ENCODE results near the gene CRELD1.
"Not testable (repeated sequence)": the region's sequence is repeated elsewhere in the genome, so short reads cannot be mapped to it uniquely, and the experiment has no call there.

Gene CRELD1

DNA sequence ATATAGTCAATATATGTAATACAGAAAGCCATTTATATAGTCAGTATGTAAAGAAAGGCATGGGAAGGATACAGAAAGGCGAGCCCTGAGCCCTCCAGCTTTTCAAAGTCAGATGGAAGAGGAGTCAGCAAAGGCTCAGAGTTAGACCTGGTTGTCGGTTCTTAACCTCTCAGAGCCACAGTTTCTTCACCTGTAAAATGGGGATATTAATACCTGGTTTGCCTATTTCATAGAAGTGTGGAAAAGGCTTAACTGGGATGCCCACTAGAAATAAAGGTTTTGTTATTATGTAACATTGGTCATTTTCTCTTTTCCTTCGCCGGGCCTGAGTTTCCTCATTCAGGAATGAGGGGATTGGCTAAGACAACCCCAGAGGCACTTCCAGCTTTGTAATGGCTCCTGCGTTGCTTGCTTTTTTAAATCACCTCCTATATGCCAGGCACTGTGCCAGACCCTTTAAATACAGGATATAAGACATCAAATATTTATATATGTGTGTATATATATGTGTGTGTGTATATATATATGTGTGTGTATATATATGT lies 2.4 kb downstream of the CRELD1 start:
- no peak for DNase-seq

GRCh38 chr3:9937486-9938238 lies 4.0 kb downstream of the CRELD1 start:
- no peak for DNase-seq

GRCh38 chr3:9938966-9939365 lies 5.3 kb downstream of the CRELD1 start:
- no peak for DNase-seq

- not testable (repeated sequence) for DNase-seq
Observed at GRCh38 chr3:9939906-9940305, 6.3 kb downstream of the CRELD1 start.

- no peak for DNase-seq
Observed at GRCh38 chr3:9940746-9941145, 7.1 kb downstream of the CRELD1 start.

DNA sequence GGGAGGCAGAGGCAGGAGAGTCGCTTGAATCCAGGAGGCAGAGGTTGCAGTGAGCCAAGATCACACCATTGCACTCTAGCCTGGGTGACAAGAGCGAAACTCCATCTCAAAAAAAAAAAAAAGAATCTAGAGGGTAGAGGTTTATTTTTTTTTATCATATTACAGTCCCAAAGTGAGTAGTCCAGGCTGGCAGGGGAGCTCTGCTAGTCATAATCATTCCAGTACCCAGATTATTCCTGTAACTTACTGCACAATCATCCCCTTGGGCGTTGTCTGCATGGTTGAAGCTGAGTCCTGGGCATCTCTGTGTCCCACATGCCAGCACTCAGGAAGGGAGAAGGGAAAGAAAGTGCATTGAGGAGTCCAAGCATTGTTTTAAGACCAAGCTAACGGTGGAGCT lies 8.5 kb downstream of the CRELD1 start:
- DNase-seq = no peak

- no peak for DNase-seq
Observed at GRCh38 chr3:9942934-9943690, 9.5 kb downstream of the CRELD1 start.

DNA sequence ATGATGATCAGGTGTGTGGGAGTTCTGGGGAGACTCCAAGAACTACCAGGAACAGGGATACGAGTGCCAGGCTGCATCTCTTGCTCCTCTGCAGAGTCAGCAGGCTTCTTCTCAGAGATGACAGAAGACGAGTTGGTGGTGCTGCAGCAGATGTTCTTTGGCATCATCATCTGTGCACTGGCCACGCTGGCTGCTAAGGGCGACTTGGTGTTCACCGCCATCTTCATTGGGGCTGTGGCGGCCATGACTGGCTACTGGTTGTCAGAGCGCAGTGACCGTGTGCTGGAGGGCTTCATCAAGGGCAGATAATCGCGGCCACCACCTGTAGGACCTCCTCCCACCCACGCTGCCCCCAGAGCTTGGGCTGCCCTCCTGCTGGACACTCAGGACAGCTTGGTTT lies 10.6 kb downstream of the CRELD1 start:
- no peak for DNase-seq

- DNase-seq = no peak
Observed at GRCh38 chr3:9945358-9945757, 11.7 kb downstream of the CRELD1 start.

DNA sequence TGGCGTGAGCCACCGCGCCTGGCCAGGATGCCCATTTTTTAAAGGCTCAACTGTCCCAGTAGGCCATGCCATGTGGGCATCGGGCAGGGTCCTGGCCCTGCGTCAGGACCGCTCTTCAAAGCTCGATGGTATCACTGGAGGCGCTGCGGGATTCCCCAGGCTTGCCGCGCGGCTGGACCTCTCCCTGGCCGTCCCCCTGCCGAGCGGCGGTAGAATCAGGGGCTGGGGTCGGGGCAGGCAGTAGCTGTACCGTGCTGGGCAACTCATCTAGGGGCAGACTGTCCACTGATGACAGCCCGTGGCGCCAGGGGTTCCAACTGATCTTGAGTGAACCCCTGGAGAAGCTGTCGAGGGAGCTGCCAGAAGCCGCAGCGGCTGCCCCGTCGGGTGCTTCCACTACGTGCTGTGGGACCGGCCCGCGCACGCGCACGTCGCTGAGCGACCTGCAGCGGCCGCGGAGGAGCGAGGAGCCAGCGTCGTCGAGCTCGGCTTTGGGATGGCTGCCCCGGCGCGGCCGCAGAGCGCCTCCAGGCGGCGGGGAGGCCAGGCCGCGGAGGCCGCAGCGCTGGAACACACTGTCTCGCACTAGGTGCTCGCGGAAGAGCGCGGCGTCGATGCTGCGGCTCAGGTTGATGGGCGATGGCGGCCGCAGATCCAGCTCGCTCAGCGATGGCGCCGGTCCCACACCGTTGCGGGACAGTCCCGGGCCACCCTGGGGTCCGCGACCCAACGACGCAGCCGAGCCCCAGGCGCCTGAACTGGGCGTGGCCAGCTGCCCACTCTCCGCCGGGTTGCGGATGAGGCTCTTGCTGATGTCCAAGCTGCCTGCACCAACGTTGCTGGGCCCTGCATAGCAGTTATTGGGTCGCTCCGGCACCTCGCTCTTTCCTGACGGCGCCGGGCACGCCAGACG lies 12.7 kb downstream of the CRELD1 start:
- DNase-seq = no peak

GRCh38 chr3:9947025-9947995 lies 13.7 kb downstream of the CRELD1 start:
- DNase-seq = no peak

- no peak for DNase-seq
Observed at GRCh38 chr3:9948586-9948985, 15.0 kb downstream of the CRELD1 start.

DNA sequence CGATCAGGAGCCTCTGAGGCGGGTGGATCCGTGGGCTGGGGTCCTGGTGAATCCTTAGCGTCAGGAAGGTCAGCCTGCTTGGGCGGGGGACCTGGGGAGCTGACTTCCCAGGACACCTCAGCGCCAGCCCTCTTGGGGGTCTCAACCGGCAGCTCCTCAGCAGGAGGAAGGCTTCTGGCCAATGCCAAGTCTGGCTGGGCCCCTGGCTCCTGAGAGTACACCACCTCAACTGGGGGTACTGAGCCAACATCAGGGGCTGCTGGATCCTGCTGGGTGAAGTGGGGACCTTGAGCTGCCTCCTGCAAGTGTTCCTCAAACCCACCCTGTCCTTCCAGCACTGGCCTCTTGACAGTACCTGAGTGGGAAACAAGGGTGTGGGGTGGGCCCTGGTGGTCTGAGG lies 15.5 kb downstream of the CRELD1 start:
- no peak for DNase-seq

GRCh38 chr3:9949626-9950025 lies 16.0 kb downstream of the CRELD1 start:
- DNase-seq = no peak

GRCh38 chr3:9951126-9951525 lies 17.5 kb downstream of the CRELD1 start:
- no peak for DNase-seq

GRCh38 chr3:9951598-9951961 lies 17.9 kb downstream of the CRELD1 start:
- no peak for DNase-seq

DNA sequence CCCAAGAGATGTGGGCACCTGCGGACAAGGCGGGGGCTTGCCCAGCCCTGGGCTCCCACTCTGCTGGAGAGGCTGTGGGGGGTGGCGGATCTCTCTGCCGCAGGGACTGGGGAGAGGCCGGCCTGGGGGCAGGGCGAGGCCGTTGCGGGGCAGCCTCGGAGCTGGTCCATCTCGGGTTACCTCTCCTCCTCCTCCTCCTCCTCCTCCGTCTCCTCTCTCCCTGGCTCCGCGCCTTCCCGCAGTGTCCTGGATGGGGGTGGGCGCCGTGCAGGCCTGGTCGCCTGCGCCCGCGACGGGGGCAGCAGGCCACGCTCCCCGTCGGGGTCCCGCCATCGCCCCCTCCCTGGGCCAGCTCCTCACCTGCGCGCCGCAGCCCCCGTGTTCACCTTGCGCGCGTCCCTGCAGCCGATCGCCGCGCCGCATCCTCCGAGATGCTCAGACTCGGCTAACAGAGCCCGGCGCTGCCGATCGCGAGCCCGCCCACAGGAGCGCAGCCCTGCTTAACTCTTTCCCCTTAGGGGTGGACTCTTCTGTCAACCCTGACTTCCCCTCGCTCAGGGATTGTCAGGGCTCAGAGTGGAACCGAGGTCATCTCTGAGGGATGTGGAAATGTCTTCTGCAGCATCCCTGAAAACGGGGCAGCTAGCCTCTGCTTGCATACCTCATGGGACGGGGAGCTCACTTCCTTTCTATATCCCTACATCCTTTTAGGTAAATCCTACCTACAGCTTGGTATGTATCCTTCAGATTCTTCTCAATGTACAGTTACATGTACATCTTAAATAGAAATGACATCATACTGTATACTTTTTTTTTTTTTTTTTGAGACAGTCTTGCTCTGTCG lies 18.6 kb downstream of the CRELD1 start, which contains the start of gene PRRT3:
TSS of gene PRRT3 (minus strand) at position 447 of the 844 bp plus-strand sequence. CDS start 2,293 bp downstream, outside the sequence.
- DNase-seq = no peak

DNA sequence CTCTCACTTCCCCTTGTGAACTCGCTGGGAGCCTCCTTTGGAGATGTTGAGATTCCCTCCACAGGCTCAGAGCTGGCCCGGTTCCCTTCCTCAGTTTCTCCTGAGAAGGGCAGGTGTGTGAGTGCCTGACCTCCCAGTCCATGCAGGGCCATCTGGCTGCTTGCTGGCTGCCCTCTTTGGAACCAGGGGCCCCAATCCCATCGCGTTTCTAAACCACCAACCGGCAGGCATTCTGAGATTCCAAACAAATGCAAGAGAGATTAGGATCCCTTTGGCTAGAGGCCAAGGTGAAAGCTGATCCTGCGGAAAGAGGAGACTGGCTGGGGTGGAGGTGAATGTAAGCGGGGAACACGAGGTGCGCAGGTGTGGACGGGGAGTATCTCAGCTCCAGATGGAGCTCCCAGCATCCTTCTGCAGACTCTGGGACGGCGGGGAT lies 21.5 kb downstream of the CRELD1 start:
- no peak for DNase-seq

- no peak for DNase-seq
Observed at GRCh38 chr3:9955611-9956352, 22.1 kb downstream of the CRELD1 start.

GRCh38 chr3:9957214-9957613 lies 23.6 kb downstream of the CRELD1 start:
- DNase-seq = no peak

Data from NCI-H1417 treated with DMSO at 0.1 percent for 48 hours (cell line).